Measurements from ENCODE around the gene PFAS.
A peak's percentile ranks its signal among the peaks of the same experiment; 100 is the strongest.

Gene PFAS

GRCh38 chr17:8224891-8225812 is 23.9 kb upstream of the PFAS start:
- TF ChIP-seq CTCF (IDR thresholded peaks at IDR 0.05) = no peak
- H3K4me2 ChIP-seq (ENCODE audit: low read length) = no peak overlapping the region
- no peak overlapping the region for H2AFZ ChIP-seq
- peaks cover 9% of the 10 kb centered on the region for H3K4me1 ChIP-seq
- no peaks in the 10 kb centered on the region for H3K27me3 ChIP-seq (ENCODE audit: control insufficient read depth, insufficient read depth, low read length)
- no peaks in the 10 kb centered on the region for H3K36me3 ChIP-seq (ENCODE audit: control insufficient read depth, insufficient read depth, low read length)
- no peaks in the 10 kb centered on the region for H3K9me3 ChIP-seq (ENCODE audit: control insufficient read depth, low read length)
- no peak overlapping the region for H3K4me3 ChIP-seq (ENCODE audit: low read depth, low read length)
- H3K9ac ChIP-seq = no peak overlapping the region
- H3K79me2 ChIP-seq = no peaks in the 10 kb centered on the region
- H3K27ac ChIP-seq = no peak overlapping the region

GRCh38 chr17:8225813-8226535 is 23.1 kb upstream of the PFAS start:
- Histone ChIP-seq H3K4me3 (ENCODE audit: low read depth, low read length) (no peak overlapping the region), H2AFZ (no peak overlapping the region), H3K36me3 (ENCODE audit: control insufficient read depth, insufficient read depth, low read length) (no peaks in the 10 kb centered on the region), H3K4me2 (ENCODE audit: low read length) (no peak overlapping the region), H3K27me3 (ENCODE audit: control insufficient read depth, insufficient read depth, low read length) (no peaks in the 10 kb centered on the region), H3K9ac (no peak overlapping the region), H3K79me2 (peaks cover 3% of the 10 kb centered on the region), H3K9me3 (ENCODE audit: control insufficient read depth, low read length) (no peaks in the 10 kb centered on the region), H3K4me1 (peaks cover 9% of the 10 kb centered on the region), H3K27ac (peak overlapping the region; percentile 26)
- TF ChIP-seq CTCF (IDR thresholded peaks at IDR 0.05) = no peak

- no peaks in the 10 kb centered on the region for H3K27me3 ChIP-seq (ENCODE audit: control insufficient read depth, insufficient read depth, low read length)
- no peaks in the 10 kb centered on the region for H3K9me3 ChIP-seq (ENCODE audit: control insufficient read depth, low read length)
- H2AFZ ChIP-seq = no peak overlapping the region
- H3K9ac ChIP-seq = no peak overlapping the region
- peaks cover 9% of the 10 kb centered on the region for H3K4me1 ChIP-seq
- H3K27ac ChIP-seq = peak overlapping the region; percentile 26
- no peak for TF ChIP-seq CTCF (IDR thresholded peaks at IDR 0.05)
- peaks cover 3% of the 10 kb centered on the region for H3K79me2 ChIP-seq
- no peaks in the 10 kb centered on the region for H3K36me3 ChIP-seq (ENCODE audit: control insufficient read depth, insufficient read depth, low read length)
- H3K4me3 ChIP-seq (ENCODE audit: low read depth, low read length) = no peak overlapping the region
- H3K4me2 ChIP-seq (ENCODE audit: low read length) = no peak overlapping the region
Observed at GRCh38 chr17:8226536-8227237, 22.4 kb upstream of the PFAS start.

GRCh38 chr17:8227238-8227581 is 21.9 kb upstream of the PFAS start:
- H2AFZ ChIP-seq = no peak overlapping the region
- H3K4me2 ChIP-seq (ENCODE audit: low read length) = no peak overlapping the region
- H3K4me3 ChIP-seq (ENCODE audit: low read depth, low read length) = no peak overlapping the region
- peaks cover 3% of the 10 kb centered on the region for H3K79me2 ChIP-seq
- no peaks in the 10 kb centered on the region for H3K36me3 ChIP-seq (ENCODE audit: control insufficient read depth, insufficient read depth, low read length)
- peak overlapping the region; percentile 26 for H3K27ac ChIP-seq
- H3K4me1 ChIP-seq = peaks cover 9% of the 10 kb centered on the region
- no peaks in the 10 kb centered on the region for H3K9me3 ChIP-seq (ENCODE audit: control insufficient read depth, low read length)
- no peaks in the 10 kb centered on the region for H3K27me3 ChIP-seq (ENCODE audit: control insufficient read depth, insufficient read depth, low read length)
- H3K9ac ChIP-seq = no peak overlapping the region
- TF ChIP-seq CTCF (IDR thresholded peaks at IDR 0.05) = no peak

All from parathyroid adenoma (tissue), 2 donors.